Activated gamma-delta T cell treated with anti-CD3 and anti-CD28 coated beads, Interleukin-2, amount 50 U/mL, for 16 hours (primary cell): ENCODE measurements around the gene RPS14.

Experiments
- DNase-seq: peaks from one replicate; pipeline ENCODE4 v3.0.0-alpha.2; 2020; ENCODE audit warnings: low read depth

Gene RPS14

DNA sequence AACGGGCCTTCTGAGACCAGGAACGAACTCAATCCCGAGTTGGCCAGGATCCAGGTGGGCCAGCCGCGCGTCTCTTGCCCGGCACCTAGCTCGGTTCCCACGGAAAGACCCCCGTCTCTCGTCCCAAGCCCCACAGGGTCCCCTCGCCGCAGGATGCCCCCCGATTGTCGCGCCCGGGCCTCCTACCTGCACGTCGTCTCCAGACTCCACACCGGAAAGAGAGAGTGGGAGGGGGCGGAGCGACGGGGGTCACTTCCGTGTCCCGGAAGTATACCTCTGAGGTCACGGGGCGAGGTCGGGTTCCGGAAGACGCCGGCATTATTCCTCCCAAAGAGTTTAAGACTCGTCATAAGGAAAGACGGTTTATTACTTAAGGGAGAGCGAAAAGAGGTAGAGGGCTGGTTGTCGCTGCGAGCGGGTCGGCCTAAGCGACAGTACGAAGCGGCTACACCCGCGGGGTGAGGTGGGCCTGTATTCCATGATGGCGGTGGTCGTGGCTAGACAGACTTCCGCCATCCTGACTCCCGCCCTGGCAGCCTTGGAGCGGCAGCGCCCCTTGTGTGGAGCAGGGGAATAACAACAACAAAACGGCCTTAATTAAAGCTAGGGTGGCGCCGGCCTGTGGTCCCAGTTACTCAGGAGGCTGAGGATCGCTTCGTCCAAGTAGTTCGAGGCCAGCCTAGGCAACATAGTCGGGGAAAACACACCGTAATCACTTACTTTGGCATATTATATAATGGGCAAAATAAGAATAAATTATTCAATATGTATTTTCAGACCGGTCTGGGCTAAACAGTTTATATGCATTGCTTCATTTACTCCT, at the start of gene RPS14:
TSS of gene RPS14 (minus strand) at position 223 of the 823 bp plus-strand sequence. CDS start 2,006 bp downstream, outside the sequence.
- DNase-seq, result peak; percentile 94

DNA sequence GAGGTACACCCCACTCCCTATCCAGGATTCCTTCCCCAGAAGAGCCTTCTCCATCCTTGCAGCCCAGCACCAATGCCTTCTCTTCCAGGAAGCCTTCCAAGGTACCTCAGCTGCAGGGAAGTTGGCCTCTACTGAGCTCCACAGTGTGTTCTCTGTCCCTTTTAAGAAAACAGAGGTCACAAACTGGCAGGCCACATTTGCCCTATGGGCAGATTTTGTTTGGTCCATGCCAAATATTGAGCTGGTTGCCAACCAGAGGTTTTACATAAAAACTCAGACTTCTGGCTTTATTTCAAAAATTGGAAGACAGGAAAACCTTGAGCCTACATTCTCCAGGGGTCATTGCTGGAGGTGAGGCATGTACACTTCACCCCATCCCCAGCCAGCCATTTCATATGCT, 49.4 kb upstream of the RPS14 start:
- no peak for DNase-seq

DNA sequence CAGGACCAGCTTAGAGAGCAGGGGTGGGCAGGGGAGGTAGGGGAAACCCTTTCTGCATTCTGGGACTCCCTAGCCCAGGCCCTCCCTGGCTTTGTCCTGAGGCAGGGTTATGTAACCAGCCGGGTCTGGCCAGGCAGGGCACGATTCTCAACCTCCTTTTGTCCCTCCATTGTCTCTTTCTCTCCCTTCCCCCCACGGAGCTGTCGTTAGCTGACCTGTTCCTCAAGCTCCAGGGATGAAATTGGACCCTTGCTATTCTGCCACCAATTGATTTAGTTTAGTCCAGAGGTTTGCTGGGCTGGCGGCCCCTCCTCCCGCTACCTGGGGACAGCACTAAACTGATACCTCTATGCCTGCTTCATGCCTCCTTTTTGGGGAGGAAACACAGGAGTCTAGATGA, 49.0 kb upstream of the RPS14 start:
- no peak for DNase-seq

DNA sequence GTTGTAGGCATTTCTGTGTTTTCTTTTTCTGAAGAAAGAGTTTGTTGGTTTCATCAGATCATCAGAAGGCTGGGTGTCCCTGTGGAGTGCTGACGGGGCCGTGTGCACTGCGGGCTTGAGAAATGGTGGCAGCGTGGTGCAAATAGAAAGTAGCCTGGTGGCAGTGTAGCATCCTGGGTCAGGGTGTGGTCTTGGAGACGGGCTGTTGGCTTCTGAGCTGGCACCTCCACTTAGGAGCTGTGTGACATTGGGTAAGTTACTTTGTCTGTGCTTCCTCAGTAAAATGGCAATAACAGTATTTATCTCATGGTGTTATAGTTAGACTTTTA, 48.4 kb upstream of the RPS14 start:
- DNase-seq, result no peak

DNA sequence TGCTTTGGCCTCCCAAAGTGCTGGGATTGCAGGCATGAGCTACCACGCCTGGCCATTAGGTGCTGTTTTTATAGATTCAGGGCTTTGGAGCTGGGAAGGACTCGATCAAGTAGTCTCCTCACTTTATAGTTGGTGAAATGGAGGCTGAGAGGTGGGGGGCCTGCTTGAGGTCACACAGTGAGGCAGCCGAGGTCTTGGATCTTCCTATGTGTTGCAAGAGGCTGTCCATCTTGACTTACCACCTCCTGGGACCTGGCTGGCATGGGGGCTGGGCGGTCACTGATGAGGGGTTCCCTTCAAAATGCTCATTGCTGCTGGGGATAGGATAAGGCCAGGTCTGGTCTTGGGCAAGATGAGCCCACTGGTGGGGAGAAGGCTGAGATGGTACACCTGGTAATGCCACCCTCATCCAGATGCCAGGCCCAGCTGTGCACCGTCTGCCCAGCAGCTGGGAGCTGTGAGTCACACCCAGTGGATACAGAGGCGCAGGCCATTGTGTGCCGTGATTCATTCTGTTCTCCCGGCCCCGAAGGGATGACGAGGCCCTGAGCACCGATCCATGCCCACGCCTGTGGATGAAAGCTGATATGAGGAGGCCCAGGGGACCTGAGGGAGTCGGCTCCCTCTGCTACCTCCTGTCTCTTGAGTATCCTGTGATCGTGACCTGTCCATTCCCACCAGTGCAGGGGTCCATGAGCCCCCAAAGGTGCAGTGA, 47.9 kb upstream of the RPS14 start:
- DNase-seq, result no peak

DNA sequence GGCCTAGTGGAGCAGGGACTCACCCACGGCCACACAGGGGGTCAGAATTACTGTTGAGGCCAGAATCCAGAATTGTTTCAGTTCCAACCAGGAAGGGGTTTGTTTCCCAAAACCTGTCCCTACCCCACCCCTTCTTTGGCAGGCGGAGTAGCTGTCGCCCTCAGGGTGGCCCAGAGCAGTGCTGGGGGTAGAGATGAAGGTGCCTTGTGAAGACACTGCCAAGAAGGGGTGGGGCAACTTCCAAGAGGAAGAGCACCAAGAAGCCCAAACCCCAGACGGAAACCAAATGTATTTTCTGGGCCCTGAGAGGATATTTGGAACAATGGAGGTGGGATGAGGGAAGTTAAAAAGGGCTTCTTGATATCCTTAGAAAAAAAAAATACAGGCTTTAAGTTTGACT, 47.0 kb upstream of the RPS14 start:
- no peak for DNase-seq

DNA sequence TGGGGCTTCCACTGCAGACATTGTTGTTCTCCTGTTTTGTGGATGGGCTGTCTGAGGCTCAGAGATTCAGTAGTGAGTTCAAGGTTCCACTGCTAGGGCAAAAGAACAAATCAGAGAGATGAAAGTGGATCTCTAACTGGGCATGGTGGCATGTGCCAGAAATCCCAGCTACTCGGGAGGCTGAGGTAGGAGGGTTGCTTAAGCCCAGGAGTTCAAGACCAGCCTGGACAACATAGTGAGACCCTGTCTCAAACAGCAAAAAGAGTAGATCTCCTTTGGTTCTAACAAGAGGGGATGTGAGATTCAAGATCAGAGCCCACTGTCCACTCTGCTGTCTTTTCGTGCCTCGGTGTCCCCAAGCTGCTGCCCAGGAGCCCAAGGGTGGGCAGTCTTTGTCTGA, 46.6 kb upstream of the RPS14 start:
- no peak for DNase-seq

DNA sequence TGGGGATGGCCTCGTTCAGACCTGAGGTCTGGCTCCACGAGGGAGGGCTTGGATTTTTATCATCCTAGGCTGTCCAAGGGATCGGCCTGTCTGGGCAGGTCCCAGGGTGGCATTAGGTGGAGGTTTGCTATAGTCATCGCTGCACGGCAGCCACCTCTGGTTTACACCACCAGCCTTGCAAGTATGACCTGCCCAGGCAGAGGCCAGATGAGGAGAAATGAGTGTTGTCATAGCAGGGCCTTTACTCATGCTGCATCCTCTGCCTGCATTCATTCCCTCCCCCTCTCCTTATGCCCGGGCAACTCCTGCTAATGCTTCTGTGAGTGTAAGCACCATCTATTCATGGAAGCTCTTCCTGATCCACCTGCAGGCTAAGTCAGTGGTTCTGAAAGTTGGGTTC, 43.1 kb upstream of the RPS14 start:
- no peak for DNase-seq

DNA sequence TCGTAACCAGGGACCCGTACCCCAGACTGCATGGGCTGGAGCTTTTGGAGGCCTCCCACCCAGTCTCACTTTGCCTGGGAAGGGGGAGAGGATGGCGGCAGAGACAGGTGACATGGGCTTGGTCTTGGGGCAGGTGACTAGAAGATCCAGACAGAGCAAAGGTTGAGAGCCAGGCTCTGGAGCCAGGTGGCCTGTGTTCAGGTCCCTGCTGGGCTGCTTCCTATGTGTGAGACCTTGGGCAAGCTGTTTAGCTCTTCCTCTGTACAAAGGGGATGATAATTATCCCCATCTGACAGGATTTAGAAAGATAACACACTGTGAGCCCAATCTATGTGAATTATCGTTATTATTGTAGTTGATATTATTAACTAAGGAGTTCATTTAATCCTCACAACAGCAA, 42.3 kb upstream of the RPS14 start:
- no peak for DNase-seq

DNA sequence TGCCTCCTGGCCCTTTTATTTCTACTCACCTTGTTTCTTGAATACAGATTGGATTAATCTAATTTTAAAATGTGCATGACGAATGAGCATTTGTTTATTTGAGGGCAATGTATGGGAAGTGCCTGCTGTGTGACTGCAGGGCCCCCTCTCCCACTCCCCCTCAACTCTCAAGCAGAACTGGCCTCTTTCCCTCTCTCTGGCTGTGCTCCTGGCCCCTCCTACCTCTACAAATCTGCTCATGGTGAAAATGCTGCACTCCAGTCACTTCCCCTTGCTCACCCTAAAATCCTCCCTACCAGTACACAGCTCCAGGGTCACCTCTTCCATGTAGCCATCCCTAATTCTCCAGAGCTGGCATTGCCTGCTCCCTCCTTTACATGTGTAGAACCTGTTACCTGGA, 41.2 kb upstream of the RPS14 start:
- DNase-seq, result no peak

DNA sequence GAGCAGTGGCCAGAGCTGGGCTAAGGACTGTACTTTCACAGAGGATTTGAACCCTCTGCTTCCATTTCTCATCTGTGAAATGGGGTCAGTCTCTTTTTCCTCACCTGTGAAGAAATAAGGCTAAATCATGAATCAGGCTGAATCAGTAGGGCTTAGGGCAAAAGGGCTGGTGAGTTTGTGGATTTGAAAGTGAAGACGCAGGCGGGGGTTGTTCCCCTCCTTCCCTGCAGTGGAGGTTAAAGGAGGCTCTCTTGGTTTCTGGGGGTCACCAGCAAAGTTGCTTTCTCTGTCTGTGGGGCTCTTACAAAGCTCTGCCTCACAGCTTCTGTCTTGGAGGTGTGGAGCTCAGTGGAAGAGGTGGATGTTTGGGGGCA, 40.7 kb upstream of the RPS14 start:
- DNase-seq, result no peak

DNA sequence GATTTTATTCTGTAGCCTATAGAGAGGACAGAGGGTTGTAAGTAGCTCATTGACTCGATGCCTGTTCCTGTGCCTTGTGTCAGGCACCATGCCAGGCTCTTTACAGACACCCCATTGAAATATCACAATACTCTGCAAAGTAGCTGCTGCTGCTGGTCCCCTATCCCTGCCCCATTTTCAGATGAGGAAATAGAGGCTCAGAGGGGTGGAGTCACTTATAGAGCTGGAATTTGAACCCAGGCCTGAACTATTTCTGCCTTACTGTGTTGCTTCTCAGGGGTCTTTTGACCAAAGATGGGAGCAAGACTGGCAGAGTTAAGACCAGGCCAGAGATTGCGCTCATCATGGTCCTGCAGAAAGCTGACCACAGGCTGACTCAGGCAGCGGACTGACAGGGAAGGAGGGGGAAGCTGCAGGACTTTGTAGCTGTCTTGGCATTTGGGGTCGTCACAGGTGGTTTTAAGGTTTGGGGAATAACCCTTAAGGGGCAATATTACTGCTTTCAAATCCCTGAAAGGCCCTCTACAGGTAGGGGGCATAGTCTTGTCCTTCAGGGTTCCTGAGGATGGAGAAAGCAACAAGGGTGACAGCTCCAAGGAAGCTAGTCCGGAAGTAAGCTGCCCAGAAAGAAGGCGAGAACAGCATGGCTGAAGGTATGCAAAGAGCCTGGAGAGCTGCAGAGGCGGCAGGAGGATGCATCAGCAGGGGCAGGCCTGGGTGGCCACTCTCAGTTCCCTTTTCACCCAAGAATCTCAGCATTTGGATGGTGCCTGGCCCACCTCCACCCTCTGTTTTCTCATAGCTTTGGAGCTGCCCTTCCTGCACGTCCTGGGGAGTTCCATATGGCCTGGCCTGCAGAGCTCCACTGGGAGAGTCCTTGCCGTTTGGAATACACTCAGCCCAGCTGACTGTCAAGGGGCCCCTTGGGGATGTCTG, 40.1 kb upstream of the RPS14 start:
- no peak for DNase-seq

DNA sequence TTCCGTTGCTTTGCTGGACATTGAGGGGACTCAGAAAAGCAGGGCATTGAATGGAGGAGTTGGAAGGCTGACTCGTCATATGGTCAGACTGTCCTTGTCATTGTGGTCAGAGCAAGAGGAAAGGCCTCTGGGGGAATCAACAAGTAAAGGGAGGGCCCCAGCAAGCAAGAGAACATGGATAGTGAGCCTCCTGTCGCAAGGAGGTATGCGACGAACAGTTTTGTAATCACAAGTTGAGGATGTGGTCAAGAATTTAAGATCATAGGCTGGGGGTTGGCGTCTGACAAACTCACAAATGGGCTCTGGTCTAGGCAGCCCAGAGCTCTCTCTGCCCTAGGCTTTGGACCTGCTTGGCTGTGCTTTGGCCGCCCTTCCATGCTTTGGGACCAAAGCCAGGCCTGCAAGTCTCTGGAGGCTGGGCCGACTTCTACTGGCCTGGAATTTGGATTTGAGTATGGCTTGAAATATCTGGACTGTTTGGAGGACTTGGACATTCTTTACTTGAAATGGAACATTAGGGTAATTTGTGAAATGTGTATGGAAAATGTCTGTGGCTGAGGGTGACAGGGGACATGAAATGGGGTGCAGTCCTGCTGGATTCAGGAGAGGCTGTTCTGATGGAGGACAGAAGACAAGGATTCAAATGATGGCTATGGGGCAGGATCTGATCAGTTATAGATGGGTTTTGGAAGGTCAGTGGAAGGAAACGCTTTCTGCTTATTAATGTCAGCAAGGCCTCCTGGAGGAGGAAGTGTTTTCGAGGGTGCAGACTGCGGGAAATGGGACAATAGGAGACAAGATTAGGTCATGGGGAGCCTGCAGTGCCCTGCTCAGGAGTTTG, 39.2 kb upstream of the RPS14 start:
- no peak for DNase-seq

DNA sequence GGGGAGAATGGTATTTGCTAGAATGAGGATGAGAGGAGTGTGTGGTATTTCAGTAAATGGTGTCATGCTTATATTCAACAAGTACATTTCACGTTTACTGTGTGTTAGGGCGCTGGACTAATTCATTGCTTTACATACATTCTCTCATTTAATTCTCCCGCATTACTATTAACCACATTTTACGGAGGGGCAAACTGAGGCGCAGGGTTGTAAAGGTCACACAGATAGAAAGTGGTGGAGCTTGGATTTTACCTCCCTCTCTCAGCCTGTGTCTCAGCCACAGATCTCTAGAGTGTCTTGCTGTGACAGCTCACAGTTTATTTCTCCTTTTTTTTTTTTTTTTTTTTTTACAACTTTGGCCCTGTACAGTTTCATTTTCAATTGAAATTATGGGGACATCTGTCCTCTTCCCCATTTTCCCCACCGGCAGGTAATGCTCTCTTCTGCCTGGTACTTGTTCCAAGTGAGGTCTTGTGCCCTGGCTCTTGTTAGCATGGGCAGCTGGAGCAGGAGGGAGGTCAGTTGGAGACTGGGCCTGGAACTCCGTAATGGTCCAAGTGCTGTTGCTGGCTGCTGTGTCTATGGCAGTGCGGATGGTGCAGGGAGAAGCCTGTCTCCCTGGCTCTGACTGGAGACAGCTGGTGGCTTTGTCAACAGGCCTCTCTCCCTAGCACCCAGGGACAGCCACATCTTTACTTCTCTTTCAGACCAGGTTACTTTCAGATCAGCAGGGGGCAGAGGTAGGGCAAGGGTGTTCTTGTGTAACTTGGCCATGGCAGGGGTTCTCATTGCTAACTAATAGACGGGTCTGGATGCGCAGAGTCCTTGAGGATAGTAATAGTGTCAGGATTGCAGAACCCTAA, 37.9 kb upstream of the RPS14 start:
- DNase-seq, result no peak

DNA sequence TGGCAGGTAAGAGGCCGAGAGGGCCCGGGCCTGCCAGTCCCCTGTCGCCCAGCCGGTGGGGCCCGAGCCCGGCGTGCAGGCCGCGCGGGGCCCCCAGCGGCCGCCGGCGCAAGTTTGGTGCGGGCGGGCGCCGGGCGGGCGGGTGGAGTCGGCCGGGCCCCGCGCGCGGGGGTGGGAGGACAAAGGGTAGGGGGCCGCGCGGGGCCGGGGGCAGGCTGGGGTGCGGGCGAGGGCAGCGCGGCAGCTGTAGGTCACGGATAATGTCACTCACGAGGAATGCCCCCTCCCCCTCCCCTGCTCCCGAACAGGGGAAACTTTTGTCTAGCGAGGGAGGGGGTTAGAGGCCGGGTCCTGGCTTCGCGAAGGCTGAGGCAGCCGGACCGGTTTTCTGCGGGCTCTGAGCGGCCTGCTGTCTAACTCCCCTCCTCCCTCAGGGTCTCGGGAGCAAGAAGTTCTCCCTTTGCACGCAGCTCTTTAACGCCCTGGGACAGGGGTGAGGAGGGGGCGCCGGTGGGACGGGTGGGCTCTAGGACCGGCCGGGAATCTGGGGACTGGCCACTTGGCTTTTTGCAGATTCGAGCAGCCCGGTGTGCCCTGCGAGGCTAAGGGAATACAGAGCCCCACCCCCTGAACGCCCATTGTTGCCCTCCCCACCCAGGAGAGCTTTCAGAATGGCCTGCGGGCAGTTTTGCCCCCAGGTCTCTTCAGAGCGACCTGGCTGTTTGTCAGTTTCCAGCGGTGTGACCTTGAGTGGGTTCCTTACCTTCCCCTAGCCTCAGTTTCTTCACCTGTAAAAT, 37.1 kb upstream of the RPS14 start:
- no peak for DNase-seq

DNA sequence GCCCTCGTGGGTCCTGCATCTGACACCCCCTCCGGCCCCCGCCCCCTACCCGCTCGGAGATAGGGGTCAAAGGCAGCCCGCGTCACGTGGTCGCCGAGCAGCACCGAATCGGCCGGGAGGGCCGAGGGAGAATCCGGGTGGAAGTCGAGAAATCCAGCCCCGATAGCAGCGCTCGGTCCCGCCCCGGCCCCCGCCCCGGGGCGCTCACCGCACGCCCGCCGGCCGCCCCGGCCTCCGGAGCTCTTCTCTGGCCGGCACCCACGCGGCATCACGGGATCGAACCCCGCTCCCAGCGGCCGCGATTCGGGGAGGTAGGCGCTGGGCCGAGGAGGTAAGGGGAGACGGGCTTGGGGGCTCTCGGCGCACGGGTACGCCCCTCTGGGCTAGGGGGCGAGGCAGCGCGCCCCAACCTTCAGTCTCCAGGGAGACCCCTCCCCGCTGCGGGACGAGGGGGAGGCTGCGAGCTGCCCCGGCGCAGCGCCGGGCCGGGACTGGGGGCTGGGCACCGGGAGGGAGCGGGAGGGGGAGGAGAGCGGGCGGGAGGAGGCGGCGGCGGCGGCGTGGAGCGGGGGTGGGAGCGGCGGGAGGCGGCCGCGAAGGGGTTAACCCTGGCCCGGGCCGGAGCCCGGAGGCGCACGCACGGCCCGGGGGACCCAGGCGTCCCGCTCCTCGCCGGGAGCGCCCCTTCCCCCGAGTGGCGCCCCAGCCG, 36.3 kb upstream of the RPS14 start:
- DNase-seq, result no peak

DNA sequence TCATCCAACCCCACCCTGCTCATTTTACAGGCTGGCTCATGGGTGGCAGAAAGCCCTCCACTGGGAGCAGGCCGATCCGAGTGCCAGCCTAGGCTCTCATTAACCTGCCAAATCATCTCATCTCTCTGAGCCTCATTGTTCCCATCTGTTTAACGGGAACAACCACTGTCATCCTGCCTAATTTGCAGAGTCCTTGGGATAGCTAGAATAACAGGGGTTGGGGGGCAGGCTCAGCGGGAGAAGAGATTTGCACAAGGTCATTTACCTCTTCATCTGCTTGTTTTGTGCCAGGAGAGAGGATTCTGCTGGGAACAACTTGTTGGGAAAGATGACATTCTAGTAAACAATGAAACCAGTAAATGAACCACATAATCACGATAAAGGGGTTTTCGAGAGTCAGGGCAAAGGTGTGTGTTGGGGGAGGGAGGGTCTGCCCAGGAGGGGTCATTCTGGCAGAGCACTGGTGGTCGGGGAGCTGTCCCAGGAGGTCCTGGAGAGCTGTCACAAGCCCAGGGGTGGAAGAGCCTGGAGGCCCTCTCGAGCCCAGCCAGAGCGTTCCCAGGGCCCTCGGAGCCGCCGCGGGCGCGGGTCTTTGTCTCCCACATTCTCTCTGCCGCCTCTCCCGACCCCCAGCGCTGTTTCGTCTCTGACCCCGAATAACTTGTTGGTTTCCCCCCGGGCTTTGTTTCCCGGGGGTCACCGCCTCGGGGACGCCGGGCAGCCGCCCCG, 35.6 kb upstream of the RPS14 start:
- no peak for DNase-seq

DNA sequence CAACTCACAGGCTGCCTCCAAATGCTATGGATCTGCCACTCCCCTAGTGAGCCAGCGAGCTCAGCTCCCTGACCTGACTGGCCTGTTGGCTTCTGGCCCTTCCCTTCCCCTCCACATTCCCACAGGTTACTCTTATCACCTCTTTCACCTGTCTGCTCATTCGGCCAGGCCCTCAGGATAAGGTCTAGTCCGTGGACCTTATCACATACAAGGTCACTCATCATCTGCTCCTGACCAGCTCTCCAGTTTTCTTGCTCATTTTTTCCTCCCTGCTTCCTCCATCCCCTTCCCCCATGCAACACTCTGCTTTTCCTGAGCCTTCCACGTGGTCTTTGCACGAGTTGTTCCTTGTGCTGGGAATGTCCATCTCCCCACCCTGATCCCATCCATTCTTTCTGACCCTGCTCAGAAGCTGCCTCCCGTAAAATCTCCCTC, 32.5 kb upstream of the RPS14 start:
- DNase-seq, result no peak

DNA sequence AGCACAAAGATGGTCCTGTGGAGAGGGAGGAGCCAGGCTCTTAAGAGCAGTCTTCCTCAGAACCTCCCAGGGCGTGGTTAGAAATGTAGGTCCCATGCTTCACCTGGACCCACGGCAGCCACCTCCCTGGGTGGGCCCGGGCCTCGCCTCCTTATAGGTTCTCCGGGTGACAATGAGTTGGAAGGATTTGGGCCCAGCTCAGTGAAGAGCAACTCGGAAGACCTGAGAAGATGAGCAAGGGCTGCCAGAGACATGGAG, 32.1 kb upstream of the RPS14 start:
- no peak for DNase-seq
